ENCODE measurements around the gene DAGLB.

The DAGLB gene

DNA sequence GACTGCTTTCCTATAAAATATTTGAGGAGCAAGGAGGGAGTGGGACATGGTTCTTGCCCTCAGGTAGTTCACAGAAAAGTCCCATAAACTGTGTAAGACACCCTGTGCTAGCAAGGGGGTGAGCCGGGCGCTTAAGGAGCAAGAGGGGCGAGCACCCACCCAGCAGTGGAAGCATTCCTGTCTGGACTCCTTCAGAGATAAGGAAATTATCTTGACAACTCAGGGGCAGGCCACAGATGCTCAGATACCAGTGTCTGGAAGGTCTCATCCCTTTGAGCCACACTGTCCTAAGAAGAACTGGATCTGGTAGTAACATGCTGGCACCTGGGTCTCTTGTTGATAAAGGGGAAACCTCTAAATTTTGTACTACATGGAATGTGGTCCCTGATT is 54.1 kb downstream of the DAGLB start:
- Histone ChIP-seq H3K36me3 (ENCODE audit: insufficient read depth, low read length) (peaks cover 82% of the 10 kb centered on the region), H3K4me1 (ENCODE audit: insufficient read depth, low read length) (no peaks in the 10 kb centered on the region), H4K20me1 (ENCODE audit: insufficient read depth, low read length) (peaks cover 82% of the 10 kb centered on the region), H3K27me3 (ENCODE audit: insufficient read depth, low read length, poor library complexity) (no peaks in the 10 kb centered on the region), H3K4me2 (ENCODE audit: insufficient read depth, low read length) (no peak overlapping the region), H3K79me2 (ENCODE audit: insufficient read depth, low read length) (peaks cover 95% of the 10 kb centered on the region), H3K27ac (ENCODE audit: low read length) (no peak overlapping the region), H3K4me3 (ENCODE audit: low read depth in 1 of 2, low read length in 2 of 2) (no peak overlapping the region), H3K9ac (ENCODE audit: low read depth, low read length) (no peak overlapping the region), H2AFZ (ENCODE audit: low read depth, low read length) (no peak overlapping the region), H3K9me3 (ENCODE audit: insufficient read depth, low read length, severe bottlenecking) (no peaks in the 10 kb centered on the region)
- no peak for ATAC-seq (ENCODE audit: insufficient read depth, low read depth)
- no peak for DNase-seq
- no peak for TF ChIP-seq EZH2 (IDR thresholded peaks at IDR 0.05; ENCODE audit: borderline replicate concordance, low read depth, low read length, severe bottlenecking)
- TF ChIP-seq, protein P1, sequence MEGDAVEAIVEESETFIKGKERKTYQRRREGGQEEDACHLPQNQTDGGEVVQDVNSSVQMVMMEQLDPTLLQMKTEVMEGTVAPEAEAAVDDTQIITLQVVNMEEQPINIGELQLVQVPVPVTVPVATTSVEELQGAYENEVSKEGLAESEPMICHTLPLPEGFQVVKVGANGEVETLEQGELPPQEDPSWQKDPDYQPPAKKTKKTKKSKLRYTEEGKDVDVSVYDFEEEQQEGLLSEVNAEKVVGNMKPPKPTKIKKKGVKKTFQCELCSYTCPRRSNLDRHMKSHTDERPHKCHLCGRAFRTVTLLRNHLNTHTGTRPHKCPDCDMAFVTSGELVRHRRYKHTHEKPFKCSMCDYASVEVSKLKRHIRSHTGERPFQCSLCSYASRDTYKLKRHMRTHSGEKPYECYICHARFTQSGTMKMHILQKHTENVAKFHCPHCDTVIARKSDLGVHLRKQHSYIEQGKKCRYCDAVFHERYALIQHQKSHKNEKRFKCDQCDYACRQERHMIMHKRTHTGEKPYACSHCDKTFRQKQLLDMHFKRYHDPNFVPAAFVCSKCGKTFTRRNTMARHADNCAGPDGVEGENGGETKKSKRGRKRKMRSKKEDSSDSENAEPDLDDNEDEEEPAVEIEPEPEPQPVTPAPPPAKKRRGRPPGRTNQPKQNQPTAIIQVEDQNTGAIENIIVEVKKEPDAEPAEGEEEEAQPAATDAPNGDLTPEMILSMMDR (IDR thresholded peaks at IDR 0.05; ENCODE audit: borderline replicate concordance, extremely low read depth, low read length, poor library complexity, severe bottlenecking): no peak

DNA sequence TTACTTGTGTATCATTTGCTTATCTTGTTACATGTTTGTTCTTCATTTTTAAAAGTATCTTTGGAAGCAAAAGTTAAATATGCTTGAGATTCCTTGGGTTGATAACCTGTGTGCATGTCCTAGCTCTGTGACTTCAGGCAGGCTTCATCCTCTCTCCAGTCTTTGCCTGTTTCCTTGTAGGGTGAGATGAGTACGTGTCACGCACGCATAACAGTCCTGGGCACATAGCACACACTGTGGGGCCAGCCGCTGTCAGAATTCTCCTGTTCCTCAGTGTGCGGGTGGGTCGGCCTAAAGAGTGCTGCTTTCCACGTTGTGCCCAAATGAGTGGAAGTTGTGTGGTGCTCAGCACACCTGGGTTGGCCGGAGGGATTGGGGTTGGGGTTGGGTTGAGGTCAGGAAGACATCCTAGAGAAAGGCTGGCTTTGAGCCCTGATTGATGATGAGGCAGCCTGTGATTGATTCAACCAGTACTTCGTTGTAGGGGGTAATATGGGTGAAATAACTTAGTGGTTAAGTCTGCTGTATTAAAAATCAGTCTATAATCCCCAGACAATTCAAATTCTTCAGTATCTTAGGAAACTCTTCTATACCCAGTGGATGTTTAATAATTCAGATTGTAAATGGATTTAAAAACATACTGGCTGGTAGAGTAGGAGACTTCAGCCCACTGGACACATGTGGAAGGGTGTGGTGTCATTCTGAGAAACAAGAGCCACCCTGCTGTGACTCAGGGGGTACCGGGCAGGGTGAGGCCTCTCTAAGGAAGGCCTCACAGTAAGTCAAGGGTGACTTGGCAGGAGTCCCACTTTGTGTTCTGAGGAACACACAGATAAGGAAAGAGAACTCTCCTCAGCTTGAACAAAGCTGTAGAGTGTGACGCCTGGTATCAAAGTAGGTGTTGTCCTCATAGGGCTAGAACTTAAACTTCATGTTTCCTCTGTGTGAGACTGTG is 54.8 kb downstream of the DAGLB start:
- TF ChIP-seq, protein P1 (IDR thresholded peaks at IDR 0.05; ENCODE audit: borderline replicate concordance, extremely low read depth, low read length, poor library complexity, severe bottlenecking): no peak
- TF ChIP-seq EZH2 (IDR thresholded peaks at IDR 0.05; ENCODE audit: borderline replicate concordance, low read depth, low read length, severe bottlenecking): no peak
- Histone ChIP-seq H4K20me1 (ENCODE audit: insufficient read depth, low read length) (peaks cover 82% of the 10 kb centered on the region), H3K9me3 (ENCODE audit: insufficient read depth, low read length, severe bottlenecking) (no peaks in the 10 kb centered on the region), H3K4me1 (ENCODE audit: insufficient read depth, low read length) (no peaks in the 10 kb centered on the region), H3K27me3 (ENCODE audit: insufficient read depth, low read length, poor library complexity) (no peaks in the 10 kb centered on the region), H3K4me2 (ENCODE audit: insufficient read depth, low read length) (no peak overlapping the region), H3K79me2 (ENCODE audit: insufficient read depth, low read length) (peaks cover 95% of the 10 kb centered on the region), H2AFZ (ENCODE audit: low read depth, low read length) (no peak overlapping the region), H3K36me3 (ENCODE audit: insufficient read depth, low read length) (peaks cover 82% of the 10 kb centered on the region), H3K9ac (ENCODE audit: low read depth, low read length) (no peak overlapping the region), H3K27ac (ENCODE audit: low read length) (no peak overlapping the region), H3K4me3 (ENCODE audit: low read depth in 1 of 2, low read length in 2 of 2) (no peak overlapping the region)
- ATAC-seq (ENCODE audit: insufficient read depth, low read depth) (0 out of 3 replicates have a peak, but pooled peaks have one; percentile 23), DNase-seq (no peak)

DNA sequence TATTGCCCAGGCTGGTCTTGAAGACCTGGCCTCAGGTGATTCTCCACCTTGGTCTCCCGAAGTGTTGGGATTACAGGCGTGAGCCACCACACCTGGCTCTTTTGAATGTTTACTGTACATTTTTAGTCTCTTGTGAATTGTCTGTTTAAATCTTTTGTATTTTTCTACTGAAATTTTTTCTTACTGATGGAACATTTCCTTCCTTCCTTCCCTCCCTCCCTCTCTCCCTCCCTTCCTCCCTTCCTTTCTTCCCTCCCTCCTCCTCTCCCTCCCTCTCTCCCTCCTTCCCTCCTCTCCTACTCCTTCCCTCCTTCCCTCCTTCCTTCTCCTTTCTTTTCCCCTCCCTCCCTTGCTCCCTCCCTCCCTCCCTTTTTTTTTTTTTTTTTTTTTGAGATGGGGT is 58.0 kb downstream of the DAGLB start:
- Histone ChIP-seq H3K27me3 (ENCODE audit: insufficient read depth, low read length, poor library complexity) (no peaks in the 10 kb centered on the region), H3K79me2 (ENCODE audit: insufficient read depth, low read length) (peaks cover 99% of the 10 kb centered on the region), H4K20me1 (ENCODE audit: insufficient read depth, low read length) (peaks cover 83% of the 10 kb centered on the region), H3K4me3 (ENCODE audit: low read depth in 1 of 2, low read length in 2 of 2) (no peak overlapping the region), H3K9me3 (ENCODE audit: insufficient read depth, low read length, severe bottlenecking) (no peaks in the 10 kb centered on the region), H3K4me1 (ENCODE audit: insufficient read depth, low read length) (no peaks in the 10 kb centered on the region), H2AFZ (ENCODE audit: low read depth, low read length) (no peak overlapping the region), H3K4me2 (ENCODE audit: insufficient read depth, low read length) (no peak overlapping the region), H3K9ac (ENCODE audit: low read depth, low read length) (no peak overlapping the region), H3K27ac (ENCODE audit: low read length) (no peak overlapping the region), H3K36me3 (ENCODE audit: insufficient read depth, low read length) (peaks cover 78% of the 10 kb centered on the region)
- ATAC-seq (ENCODE audit: insufficient read depth, low read depth): no peak
- no peak for DNase-seq
- TF ChIP-seq EZH2 (IDR thresholded peaks at IDR 0.05; ENCODE audit: borderline replicate concordance, low read depth, low read length, severe bottlenecking): no peak
- TF ChIP-seq, protein P1 (IDR thresholded peaks at IDR 0.05; ENCODE audit: borderline replicate concordance, extremely low read depth, low read length, poor library complexity, severe bottlenecking): no peak

Measured in DND-41 (cell line).